GM19023 (cell line): Measurements from ENCODE around the gene SOX6.

Experiments
- ATAC-seq: cut with Tn5 transposase; IDR thresholded peaks from one replicate; pipeline ENCODE4 v1.9.1; 2021; ENCODE audit warnings: mild to moderate bottlenecking, moderate library complexity; ENCODE audit not compliant: unreplicated experiment

Gene SOX6

DNA sequence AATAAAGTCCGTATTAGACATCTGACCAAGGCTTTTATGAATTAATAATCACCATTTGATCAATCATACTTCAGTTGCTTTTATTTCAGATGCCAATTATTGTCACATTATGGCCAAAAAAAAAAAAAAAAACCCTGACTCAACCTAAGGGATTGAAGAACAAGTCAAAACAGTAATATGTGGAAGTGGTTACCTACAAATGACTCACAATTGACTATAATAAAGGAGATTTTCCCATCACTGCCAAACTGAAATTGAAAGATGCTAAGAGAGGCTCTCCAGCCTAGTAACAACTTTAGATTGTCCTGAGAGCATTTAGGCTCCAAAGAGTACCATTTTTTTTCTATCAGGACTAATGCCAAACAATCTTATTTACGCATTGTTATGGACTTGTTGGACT, 35.2 kb downstream of the SOX6 start:
- no peak for ATAC-seq

DNA sequence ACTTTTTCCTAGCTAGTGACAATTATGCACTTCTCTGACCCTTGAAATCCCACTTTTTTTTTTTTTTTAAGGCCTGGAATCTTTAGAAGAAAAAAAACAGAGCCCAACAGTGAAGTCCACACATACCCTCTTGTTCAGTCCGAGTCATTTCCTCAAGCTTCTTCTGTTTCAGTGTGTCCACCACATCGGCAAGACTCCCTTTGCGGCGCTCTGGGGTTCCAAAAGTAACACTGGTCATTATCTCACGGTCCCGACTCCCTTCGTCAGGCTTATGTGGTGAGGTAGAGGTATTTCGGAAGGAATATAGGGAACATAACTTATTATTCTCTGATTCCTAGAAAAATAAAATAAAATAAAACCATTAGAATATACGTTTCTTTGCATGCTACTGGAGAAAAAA, 38.0 kb downstream of the SOX6 start:
- no peak for ATAC-seq

DNA sequence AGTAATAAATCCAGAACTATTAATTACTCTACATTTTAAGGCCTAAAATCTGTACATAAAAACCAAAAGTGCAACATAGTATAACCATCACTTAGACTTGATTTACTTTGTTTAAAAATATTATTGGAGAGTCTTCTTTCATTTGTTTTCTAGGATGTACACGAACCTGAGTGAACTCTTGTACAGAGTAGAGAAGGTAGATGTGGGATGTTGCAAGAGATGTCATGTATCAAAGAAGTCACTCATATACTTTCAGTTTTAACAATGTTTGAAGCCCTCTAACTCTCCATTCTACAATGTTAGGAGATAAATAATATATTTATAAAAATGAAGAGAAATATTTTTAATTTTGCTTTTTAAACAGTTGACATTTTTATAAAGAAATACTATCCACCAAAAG, 38.6 kb downstream of the SOX6 start:
- ATAC-seq, result no peak

DNA sequence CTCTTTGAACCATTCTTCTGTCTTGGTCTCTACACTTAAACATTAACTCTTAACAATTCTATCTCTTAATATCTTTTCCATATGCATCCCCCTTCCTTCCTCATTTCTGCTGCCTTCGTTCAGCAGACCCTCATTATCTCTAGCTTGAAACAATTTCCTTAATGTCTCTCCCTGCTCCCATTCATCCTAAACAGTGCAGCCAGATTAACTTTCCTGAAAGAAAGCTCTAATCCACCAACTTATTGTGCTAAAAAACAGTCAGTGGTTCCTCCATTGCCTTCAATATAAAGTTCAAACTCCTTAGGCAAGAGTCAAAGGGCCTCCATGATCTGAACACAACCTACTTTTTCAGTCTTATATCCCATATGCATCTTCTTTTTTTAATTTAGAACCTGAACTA, 42.5 kb downstream of the SOX6 start:
- ATAC-seq, result no peak

DNA sequence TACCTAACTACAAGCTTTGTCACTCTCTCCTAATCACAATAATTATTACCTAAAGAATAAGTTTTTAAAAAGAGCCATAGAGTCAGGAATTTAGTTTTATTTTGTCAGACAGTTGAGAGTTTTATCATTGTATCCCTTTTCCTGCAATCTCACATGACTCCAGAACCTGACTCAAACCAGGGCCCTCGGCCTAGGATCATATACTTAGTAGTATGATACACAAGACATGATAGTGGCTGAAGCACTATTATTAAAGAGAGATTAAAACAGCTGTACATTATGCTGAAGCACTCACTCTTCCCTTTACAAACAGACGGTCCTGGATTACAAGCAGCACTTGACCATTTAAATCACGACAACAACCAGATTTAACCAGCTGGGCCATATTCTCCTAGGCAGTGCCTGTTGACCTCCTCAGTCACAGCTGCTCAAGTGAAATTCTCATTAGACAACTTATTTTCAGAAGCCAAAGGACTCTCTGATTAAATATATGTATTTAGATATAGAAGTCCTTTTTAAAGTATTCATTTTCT, 44.0 kb downstream of the SOX6 start:
- ATAC-seq, result no peak

DNA sequence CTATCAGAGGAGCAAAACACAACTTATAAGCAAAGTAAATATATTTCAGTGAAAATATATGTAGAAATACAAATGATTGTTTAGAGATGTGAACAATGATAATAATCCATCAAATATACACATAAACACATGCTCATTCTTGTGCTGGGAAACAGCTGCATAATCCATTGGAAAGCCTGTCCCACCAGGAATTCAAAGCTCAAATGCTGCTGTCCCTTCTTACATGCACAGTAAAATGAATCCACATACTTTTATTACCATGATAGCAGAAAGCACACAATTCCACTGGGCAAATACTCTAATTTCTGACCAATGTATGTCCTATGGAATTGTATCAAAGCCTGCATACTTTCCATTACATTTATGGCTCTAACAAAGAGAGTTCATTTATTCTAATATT, 44.5 kb downstream of the SOX6 start:
- ATAC-seq, result no peak

DNA sequence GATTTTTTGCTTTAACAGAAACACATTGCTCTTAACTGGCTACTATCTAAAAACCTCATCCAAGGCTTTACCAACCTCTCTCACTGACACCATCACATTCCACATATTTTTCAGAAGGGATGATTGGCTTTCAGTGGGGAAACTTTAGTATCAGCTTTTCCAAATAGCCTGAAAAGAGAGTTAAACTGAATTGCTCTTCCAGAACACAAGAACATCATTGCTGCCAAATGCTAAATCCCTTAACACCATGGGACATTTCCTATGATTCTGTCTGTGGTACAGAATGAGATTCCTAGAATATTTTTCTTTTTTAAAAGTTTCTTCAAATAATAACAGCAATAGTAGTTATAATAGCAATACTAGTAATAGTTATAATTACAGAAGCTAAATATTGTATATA, 45.4 kb downstream of the SOX6 start:
- no peak for ATAC-seq

DNA sequence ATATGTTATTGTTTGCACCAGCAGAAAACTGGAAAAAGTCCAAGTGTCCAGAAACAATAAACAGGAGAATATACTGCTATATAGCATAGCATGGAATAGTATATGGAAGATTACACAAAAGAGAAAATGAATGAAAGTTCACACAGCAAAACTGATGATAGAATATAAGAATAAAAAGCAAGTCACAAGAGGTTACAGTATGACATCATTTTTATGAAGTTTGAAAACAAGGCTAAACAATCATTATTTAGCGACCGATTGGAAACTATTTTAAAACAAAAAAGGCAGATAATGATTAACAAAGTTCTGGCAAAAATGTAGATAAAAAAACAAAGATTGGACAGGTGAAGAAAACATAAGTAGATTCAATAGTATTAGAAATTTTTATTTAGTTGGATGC, 47.1 kb downstream of the SOX6 start:
- no peak for ATAC-seq

DNA sequence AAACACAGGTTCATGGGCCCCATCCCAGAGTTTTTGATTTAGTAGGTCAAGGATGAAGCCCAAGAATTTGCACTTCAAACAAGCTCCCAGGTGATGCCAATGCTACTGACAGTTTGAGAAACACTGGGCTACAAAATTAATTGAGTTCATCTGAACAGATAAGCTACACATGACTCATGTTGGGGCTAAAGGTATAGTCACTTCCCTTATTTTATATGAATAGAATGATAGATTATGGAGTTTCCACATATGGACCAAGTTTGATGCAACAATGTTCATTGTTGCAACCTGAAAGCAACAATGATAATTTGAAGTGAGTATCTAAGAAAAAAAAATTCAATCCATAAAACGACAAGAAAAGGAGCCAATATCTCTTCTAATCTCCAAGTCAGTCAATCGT, 54.9 kb downstream of the SOX6 start:
- ATAC-seq, result no peak

DNA sequence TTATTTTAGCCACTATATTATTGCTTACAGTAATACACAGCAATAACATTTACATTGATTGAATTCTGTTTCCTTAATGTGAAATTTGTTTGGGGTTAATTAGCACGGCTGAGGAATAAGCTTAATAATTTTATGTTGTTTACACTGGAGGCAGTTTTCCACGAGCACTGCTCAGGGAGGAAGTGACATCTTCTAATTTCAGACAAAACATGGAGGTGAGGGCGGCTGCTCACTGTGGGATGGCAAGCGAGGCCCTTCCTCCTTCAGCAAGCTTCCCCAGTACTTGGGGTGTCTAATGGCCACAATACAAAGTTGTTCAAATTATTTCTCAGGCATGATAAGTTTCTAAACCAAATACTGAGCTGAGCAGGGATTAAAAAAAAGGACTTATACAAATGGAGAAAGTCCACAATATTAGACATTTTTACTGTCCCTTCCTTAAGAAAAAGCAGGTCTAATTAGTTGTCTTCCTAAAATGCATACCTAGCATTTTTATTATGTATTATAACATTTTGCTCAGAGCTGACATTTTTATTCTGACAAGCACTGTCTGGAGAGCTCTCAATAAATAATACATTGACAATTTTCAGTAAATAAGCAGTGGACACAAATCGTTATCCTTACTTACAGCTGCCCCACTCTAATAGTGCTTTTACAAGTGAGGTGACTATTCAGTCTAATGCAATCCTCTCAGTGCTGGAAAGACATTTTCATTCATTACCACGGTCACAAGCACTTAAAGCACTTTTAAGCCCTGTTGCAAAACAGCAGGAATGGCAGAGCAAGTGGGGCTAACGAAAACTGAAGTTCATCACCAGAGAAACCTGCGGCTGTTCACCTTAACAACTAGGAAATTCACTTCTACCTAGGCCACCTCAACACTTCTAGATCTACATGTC, 56.2 kb downstream of the SOX6 start:
- no peak for ATAC-seq

DNA sequence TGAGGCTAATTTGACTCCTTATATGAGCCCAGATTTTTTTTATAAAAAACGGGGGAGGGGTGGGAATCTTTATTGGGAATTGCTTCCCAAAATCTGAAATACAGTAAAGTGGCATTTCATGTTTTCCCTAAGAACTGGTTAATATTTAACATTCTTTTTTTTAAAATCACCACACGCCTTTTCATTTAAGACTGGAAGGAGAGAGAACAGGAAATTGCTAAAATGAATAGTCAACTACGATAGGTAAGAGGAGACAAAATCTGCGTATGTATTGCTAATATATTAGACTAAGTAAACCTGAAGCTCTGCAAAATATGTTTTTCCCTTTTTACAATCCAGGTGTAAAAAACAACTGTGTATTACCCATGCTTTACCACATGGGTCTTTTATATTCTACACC, 57.0 kb downstream of the SOX6 start:
- ATAC-seq, result no peak

DNA sequence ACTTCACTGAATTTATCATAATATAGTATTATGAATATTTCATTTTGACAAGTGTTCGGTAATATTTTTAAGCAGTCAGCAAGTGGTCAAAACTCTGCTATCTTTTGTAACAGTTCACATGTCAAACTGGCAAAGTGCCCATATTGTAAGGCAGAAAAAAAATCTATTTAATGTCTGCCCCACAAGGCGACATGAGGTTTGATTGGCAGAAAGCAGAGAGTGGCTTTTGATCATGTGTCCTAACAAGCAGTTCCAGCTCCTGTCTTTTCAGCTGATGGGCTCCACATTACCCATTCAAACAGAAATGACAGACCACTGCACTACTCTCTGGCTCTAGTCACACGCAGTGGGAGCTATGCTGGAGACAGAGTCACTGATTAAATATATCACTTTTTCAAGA, 59.0 kb downstream of the SOX6 start:
- no peak for ATAC-seq

DNA sequence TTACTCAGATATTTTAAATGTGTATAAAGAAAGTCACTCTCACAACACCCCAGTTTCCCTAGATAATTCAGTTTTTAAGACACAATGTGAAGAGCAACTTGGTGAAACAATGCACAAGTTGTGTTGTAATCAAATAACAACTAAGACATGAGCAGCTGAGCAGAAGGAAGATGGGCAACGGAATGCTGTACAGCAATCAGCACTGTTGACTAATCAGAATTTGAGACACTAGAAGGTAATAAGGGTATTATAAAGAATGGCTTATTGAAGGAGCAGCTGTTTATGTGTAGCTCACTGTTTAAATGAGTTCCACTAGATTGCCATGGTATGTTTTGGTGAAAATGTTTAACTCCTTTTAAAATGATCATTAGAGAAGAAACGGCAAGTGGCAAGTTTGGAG, 60.1 kb downstream of the SOX6 start:
- no peak for ATAC-seq

DNA sequence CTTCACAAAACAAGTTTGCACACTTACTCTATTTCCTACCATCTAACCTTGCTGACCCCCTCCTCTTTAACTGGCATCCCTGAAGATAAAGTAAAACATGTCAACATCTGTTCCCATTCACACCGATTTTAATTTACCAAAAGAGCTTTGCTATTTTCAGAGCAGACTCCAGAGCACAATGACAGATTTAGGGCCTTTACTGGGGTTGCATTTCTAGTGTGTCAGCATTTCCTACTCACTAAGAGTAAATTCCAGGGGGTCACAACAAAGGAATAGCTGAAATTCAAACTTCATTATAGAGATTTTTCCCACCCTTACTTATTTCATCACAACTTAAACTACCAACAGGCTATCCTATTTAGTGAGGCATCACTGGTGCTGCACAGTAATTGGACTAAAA, 60.8 kb downstream of the SOX6 start:
- ATAC-seq, result no peak

DNA sequence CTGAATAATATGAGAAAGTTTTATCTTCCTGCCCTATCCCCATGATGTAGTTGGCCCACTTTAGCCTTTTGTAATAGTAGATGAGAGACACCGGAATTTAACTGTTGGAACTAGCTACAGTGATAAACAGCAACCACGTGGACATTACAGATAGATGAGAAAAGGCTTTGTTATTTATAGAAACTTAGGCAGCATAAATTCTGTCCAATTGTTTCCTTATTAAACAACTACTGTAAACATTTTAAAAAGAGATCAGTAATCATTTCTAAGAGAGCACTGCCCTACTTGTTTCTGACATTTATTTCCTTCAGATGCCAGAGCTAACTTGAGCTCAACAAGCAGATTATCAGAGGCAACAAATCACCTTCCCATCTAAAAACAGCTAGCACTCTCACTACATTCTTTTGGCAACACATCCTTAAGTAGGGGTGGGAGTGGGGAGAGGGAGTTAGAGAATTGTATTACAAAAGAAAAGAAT, 63.1 kb downstream of the SOX6 start:
- ATAC-seq, result no peak

DNA sequence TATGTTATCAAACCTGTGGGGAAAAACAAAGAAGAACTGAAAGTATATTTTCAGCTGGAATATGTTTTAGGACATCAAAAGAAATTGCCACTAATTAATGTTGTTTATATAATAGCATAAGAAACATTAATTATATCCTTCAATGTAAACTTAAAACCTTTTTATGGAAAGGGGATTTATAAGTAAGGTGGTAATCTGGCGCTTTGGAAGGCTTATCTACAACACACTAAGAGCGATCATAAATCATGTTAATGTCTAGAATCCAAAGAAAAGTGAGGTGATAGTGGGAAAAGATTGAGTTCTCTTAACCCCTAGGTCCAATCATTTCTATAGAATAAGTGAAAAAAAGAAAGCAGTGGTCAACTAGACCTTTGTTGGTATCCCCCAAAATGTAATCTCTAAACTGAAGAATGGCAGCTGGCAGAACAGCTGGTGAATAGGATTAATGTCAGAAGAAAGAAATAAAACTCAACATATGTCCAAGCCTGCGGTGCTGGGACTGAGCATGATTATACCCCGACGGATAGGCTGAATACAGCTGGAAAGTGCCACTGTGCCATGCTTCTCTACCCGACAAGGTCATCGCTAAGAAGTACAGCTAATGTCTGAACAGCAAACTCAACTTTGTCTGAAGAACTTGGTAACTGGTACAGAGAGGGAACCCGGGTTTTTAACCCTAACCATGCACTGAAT, 64.0 kb downstream of the SOX6 start:
- no peak for ATAC-seq

DNA sequence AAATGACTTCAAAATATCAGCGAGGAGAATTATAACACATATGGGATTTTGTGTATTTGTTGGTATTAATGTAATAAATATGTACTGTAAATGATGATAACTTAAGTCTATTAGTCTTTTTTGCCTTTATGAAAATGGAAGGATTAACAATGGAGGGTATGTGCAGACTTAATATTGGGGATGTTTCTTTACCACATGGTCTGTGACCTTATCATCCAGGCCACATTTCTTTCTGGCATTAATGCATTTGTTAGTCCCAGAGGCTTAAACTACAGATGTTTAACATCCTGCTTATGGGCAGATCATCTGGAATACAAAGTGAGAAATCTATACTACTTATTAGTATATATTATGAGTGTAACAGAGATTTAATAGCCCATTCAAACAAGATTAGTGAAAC, 64.6 kb downstream of the SOX6 start:
- no peak for ATAC-seq

DNA sequence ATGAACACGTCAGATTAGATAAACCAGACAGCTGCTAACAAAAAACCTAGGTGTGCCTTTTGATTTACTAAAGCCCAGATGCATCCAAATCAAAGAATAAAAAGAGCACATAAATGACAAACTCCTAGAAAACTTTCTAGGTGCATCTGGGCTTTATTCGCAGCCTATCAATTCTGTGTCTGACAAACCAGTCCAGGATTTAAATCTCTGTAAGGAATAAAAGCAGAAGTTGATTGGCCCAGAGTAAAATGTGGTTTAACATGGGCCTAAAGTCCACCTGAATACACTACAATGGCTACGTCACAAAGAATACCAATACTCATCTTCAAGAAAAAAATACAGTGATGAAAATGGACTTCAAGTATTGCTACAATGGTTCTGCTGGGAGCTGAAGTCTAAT, 66.8 kb downstream of the SOX6 start:
- no peak for ATAC-seq

DNA sequence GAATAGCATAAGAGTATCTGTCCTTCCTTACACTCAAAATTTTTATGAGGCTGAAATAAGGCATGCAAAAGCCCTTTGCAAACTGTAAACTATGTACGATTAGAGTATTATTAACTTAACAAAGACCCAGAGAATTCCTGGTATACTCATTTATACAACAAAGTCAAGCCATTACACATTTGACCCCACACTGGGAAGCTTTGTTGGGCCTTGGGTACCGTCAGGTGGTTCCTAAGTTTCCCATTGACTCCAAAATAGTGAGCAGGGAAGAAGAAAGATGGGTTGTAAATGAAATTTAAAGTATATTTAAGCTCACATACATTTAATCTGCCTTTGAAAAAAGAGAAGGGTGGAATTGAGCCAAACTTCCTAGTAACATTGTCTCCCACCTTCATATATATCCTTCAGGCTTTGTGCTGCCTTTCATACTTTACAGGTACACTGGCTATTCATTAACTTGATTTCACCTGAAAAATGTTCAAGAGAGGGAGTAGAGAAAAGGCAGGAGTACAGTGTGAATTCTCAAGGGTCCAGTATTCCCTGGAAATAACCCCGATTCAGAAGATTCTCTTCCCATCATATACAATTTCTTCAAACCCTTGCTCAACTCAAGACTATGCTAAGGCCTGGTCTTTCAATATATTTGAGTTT, 68.6 kb downstream of the SOX6 start:
- ATAC-seq, result no peak

DNA sequence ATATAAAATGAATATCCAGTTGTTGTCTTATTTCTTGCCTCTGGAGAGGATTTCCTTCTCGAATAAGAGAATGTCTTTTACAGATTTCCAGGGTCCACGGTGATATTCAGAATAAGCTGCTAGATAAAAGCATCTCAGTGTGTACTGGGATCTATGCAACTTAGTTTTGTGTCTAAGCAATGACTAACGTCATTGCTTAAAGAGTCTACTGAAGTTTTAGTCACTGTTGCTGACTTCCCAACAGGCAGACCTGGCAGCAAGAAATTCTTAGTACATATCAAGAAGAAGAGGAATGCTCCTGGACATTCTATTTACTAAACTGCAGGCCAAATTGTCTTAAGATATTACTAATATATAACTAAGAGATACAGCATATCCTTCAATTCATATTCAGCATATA, 70.3 kb downstream of the SOX6 start:
- no peak for ATAC-seq

DNA sequence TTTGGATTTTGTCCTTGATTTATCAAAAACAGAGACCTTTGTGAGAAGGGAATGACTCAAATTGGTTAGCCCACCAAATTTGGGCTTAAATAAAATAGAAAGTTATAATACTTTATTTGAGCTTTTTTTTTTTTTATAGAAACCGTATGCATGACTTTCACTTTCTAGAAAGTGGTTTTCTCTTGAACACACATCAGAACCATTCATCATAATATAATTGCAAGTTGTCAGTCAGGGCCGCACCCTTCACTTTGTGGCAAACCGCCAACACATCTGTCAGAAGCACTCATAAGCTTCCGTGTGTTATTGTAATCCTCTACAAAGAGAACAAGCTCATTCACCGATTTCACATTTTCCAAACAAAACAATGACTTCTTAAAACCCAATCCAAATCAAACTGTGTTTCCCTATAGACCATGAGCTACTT, 76.1 kb downstream of the SOX6 start:
- ATAC-seq, result no peak

DNA sequence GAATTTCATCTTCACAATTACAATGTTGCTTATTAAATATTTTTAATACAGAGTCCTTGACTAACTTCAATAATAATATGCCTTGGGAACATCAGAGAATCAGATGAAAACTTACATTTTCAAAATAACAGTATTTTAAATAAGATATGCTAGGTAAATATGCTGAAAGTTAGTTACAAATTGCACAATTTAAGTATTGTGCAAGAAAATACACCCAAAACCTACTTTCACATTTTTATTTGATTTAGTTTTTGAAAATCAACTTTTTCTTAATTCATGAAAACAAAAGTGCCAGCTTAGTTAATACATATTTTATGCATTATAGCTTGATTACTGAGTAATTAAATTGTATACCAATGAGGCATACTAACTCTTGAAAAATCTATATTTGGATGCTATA, 76.8 kb downstream of the SOX6 start:
- ATAC-seq, result no peak
